Keratinocyte (primary cell): ENCODE data around the gene PHOX2A.

Experiments
- EZH2 ChIP-seq: IDR thresholded peaks from one replicate; pipeline ENCODE4 v1.6.1; 2012; ENCODE audit warnings: inconsistent platforms, mild to moderate bottlenecking, low read length, moderate library complexity
- TF ChIP-seq, protein P1 (sequence below), 3 experiments: IDR thresholded peaks in 1 of 3; conservative IDR thresholded peaks in 1 of 3; optimal IDR thresholded peaks in 1 of 3; 2 replicates in 2 of 3; 3 replicates in 1 of 3; pipeline versions ENCODE3 to v1.5.1; 2011; ENCODE audit warnings: low read length in 3 of 3, mild to moderate bottlenecking in 3 of 3, moderate library complexity in 2 of 3, control low read depth in 1 of 3, inconsistent platforms in 1 of 3; ENCODE audit not compliant: insufficient read depth in 2 of 3; ENCODE audit errors: extremely low read depth in 1 of 3

DNA sequence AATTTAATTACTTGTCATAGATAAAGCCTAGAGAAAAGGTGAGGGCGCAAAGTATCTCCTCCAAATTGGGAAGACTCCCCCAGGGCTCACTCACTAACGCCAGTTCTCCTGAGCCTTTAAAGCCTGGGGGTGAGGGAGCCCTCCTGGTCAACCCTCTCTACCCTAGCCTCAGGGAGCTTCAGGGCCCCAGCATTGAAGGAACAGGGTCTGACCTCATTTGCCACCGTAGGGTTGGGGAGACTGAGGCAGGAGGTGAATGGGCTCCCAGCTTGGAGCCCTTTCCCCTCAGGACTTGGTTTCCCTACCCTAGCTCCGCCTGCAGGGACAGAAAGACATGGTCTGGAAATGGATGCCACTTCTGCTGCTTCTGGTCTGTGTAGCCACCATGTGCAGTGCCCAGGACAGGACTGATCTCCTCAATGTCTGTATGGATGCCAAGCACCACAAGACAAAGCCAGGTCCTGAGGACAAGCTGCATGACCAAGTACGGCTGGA lies 25.7 kb downstream of the PHOX2A start:
- TF ChIP-seq, protein P1, sequence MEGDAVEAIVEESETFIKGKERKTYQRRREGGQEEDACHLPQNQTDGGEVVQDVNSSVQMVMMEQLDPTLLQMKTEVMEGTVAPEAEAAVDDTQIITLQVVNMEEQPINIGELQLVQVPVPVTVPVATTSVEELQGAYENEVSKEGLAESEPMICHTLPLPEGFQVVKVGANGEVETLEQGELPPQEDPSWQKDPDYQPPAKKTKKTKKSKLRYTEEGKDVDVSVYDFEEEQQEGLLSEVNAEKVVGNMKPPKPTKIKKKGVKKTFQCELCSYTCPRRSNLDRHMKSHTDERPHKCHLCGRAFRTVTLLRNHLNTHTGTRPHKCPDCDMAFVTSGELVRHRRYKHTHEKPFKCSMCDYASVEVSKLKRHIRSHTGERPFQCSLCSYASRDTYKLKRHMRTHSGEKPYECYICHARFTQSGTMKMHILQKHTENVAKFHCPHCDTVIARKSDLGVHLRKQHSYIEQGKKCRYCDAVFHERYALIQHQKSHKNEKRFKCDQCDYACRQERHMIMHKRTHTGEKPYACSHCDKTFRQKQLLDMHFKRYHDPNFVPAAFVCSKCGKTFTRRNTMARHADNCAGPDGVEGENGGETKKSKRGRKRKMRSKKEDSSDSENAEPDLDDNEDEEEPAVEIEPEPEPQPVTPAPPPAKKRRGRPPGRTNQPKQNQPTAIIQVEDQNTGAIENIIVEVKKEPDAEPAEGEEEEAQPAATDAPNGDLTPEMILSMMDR (optimal IDR thresholded peaks at IDR 0.05 in 1 of 3, IDR thresholded peaks at IDR 0.05 in 1 of 3, conservative IDR thresholded peaks at IDR 0.05 in 1 of 3; ENCODE audit: extremely low read depth in 1 of 3, insufficient read depth in 2 of 3, low read length in 3 of 3): no peak
- no peak for TF ChIP-seq EZH2
